ENCODE measurements around the gene ARHGDIB. TPM values are rescaled to one million over a fixed set of nuclear protein-coding genes. Genes with fewer than 3 reads are reported as not detected.

Gene ARHGDIB
- total and polyA plus RNA-seq, 8 donors: 60.9 to 314 (median 78.4) TPM

- peak; percentile 42 for ATAC-seq
These were observed 56.0 kb downstream of the ARHGDIB start for GRCh38 chr12:14905269-14906004.

GRCh38 chr12:14904854-14905253, 56.5 kb downstream of the ARHGDIB start:
- intact Hi-C loops (cut with DNase I): no loop called here
- no peak for DNase-seq
- H3K4me1 ChIP-seq: peaks cover 4 to 6% of the 10 kb centered on the region in 2 donors
- H3K4me3 ChIP-seq: no peak overlapping the region
- H3K27ac ChIP-seq: peak overlapping the region; percentile 54 to 64
- no peaks in the 10 kb centered on the region for H3K36me3 ChIP-seq
- ATAC-seq: no peak
- TF ChIP-seq, protein P1, sequence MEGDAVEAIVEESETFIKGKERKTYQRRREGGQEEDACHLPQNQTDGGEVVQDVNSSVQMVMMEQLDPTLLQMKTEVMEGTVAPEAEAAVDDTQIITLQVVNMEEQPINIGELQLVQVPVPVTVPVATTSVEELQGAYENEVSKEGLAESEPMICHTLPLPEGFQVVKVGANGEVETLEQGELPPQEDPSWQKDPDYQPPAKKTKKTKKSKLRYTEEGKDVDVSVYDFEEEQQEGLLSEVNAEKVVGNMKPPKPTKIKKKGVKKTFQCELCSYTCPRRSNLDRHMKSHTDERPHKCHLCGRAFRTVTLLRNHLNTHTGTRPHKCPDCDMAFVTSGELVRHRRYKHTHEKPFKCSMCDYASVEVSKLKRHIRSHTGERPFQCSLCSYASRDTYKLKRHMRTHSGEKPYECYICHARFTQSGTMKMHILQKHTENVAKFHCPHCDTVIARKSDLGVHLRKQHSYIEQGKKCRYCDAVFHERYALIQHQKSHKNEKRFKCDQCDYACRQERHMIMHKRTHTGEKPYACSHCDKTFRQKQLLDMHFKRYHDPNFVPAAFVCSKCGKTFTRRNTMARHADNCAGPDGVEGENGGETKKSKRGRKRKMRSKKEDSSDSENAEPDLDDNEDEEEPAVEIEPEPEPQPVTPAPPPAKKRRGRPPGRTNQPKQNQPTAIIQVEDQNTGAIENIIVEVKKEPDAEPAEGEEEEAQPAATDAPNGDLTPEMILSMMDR (IDR thresholded peaks at IDR 0.05): no peak
- H3K9me3 ChIP-seq: no peaks in the 10 kb centered on the region
- H3K27me3 ChIP-seq: no peaks in the 10 kb centered on the region

More at GRCh38 chr12:14905269-14906004, 56.0 kb downstream of the ARHGDIB start:
- Histone ChIP-seq H3K27ac (peak overlapping the region; percentile 54 to 64), H3K36me3 (no peaks in the 10 kb centered on the region), H3K27me3 (no peaks in the 10 kb centered on the region), H3K4me3 (no peak overlapping the region), H3K9me3 (no peaks in the 10 kb centered on the region), H3K4me1 (peaks cover 4 to 6% of the 10 kb centered on the region in 2 donors)
- TF ChIP-seq, protein P1 (IDR thresholded peaks at IDR 0.05): no peak
- intact Hi-C loops (cut with DNase I): no loop called here
- DNase-seq: peak in 1 of 4 donors; percentile 54

DNA sequence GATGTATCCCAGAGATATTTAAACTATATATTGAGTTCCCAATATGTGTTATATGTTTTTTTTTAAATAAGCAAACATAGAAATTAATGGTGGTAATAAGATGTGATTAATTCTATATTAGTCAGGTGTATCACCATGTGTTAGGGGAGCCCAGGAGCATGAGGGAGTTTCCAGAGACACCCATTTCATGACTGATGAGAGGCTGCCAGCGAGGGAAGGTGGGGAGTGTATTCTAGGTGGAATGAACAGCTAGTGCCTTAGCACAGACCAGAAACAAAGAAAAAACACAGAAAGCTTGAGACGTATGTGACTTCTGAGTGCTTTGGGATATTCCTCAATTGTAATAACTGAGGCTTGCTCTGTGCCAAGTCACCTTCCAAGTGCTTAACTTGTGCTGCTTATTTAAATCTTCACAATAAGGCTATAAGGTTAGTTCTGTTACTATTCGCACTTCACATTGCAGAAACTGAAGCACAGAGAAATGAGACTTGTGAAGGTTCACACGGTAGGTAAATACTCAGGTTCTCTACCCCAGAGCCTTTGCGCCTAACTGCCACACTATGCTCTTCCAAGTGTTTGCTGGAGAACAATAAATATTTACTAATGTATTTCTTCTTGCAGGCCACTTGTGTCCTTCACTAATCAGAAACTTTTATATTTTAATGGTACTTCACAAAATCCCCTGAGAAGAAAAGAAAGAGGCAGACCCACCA, 57.9 kb downstream of the ARHGDIB start:
- TF ChIP-seq, protein P1 (IDR thresholded peaks at IDR 0.05): no peak
- Histone ChIP-seq H3K36me3 (no peaks in the 10 kb centered on the region), H3K27ac (peak overlapping the region; percentile 54 to 64), H3K27me3 (no peaks in the 10 kb centered on the region), H3K4me3 (no peak overlapping the region), H3K4me1 (peaks cover 4 to 6% of the 10 kb centered on the region in 2 donors), H3K9me3 (no peaks in the 10 kb centered on the region)
- ATAC-seq (peak; percentile 54), DNase-seq (no peak)
- intact Hi-C loops (cut with DNase I): no loop called here

- DNase-seq: no peak
- no peaks in the 10 kb centered on the region for H3K27me3 ChIP-seq
- peak overlapping the region in 1 of 2 donors; percentile 34 for H3K27ac ChIP-seq
- H3K9me3 ChIP-seq: no peaks in the 10 kb centered on the region
- no peak overlapping the region for H3K4me3 ChIP-seq
- H3K4me1 ChIP-seq: peaks cover 4 to 6% of the 10 kb centered on the region in 2 donors
- TF ChIP-seq, protein P1 (IDR thresholded peaks at IDR 0.05): no peak
- intact Hi-C loops (cut with DNase I): no loop called here
- H3K36me3 ChIP-seq: no peaks in the 10 kb centered on the region
- no peak for ATAC-seq
These were observed 58.9 kb downstream of the ARHGDIB start for GRCh38 chr12:14902465-14902864.

DNA sequence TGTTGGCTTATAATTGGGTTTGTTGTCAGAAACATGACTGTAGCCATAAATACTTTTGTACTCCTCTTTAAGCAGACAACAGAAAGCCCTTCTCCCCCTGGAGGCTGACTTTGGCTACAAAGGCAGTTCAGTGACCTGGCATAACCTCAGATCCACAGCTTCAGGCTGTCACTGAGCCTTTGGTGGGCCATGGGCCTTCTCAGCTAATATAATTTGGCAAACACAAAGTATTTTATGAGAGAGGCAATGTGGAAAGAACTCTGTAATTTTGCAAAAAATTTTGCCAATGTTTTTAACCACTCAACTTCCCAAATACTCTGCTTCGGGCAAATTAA, 60.2 kb downstream of the ARHGDIB start:
- no peak overlapping the region for H3K4me3 ChIP-seq
- intact Hi-C loops (cut with DNase I): no loop called here
- ATAC-seq (no peak), DNase-seq (no peak)
- TF ChIP-seq, protein P1 (IDR thresholded peaks at IDR 0.05): no peak
- H3K36me3 ChIP-seq: no peaks in the 10 kb centered on the region
- peaks cover 4 to 6% of the 10 kb centered on the region in 2 donors for H3K4me1 ChIP-seq
- H3K27me3 ChIP-seq: no peaks in the 10 kb centered on the region
- peak overlapping the region; percentile 7 to 45 for H3K27ac ChIP-seq
- no peaks in the 10 kb centered on the region for H3K9me3 ChIP-seq

Measured in left lung (tissue), 10 donors.